ENCODE measurements around the gene CAPN14.
"Not testable (repeated sequence)": the region's sequence is repeated elsewhere in the genome, so short reads cannot be mapped to it uniquely, and the experiment has no call there.

The CAPN14 gene

DNA sequence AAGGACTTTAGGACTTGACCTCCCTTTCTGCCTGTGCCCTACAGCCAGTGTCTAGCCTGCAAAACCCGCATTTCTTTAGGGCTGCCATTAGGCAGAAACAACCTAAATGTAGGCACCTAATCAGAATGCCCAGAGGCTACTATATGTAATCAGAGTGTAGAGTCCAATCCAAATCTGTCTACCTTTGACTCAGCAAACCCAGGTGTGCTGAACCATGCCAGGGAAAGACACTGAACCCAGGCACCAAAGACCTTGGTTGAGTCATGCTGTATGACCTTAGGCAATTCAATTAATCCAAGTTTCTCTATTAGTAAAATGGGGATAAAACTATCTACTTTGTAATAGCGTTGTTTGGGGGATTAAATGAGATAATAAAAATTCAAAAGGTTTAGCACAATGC is 20.7 kb downstream of the CAPN14 start:
- DNase-seq (ENCODE audit: low spot score): no peak

DNA sequence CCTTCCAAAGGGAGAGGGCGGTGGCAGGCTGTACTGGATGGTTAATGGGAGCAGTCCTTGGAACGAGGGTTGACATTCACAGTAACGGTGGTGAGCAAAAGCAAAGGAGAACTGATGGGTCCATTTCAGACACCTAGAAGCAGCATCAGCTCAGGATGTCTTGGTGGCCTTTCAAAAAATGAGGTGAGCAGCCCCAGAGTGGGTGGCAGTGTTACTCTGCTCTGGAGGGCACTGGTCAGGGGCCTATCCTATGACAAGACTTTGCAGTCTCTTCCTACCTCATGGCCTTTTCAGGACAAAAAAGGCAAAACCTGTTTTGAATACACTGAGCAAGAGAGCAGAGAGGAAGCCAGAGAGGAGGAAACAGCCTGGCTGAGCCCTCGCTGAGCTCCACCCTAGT is 23.5 kb downstream of the CAPN14 start:
- DNase-seq (ENCODE audit: low spot score): no peak

DNA sequence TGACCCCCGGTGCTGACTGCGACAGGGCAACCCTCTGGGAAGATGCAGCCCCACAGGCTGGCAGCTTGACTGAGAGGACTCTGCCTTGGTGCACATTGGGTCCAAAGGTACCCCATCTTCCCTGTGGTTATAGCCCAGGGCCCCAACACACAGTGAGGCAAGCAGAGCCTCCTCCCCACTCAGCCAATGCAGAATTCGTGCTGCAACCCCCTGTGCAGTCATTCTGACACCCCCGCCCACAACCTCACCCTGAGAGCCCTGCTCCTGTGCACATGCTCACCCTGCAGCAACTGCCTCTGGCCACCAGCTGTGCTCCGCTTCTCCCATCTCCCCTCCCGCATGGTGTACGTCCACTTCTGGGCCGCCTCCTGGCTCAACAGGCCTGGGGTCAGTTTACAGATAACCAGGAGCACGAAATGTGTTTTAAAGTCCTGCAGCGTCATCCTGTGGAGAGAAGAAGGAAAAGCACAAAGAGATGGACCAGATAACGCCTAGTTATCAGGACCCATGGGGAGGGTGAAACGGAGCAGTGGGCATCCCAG is 24.4 kb downstream of the CAPN14 start:
- DNase-seq (ENCODE audit: low spot score): no peak

DNA sequence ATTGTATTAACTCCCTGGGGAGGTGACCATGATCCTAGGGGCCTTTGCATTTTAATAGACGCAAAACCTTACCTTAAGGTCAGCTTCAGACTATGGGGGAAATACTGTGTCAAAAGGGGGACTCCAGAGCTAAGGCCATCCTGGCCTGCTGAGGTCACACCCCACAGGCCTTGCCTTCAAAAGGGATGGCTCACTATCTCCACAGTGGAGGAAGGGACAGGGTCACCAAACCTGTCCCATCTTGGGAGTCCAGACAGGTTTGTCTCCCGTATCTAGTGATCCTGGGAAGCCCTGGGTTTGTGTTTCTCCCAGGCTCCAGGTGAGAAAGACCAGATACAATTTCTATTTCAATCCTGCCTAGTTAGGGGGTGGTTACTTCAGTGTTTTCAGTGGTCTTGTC is 24.9 kb downstream of the CAPN14 start:
- DNase-seq (ENCODE audit: low spot score): no peak

DNA sequence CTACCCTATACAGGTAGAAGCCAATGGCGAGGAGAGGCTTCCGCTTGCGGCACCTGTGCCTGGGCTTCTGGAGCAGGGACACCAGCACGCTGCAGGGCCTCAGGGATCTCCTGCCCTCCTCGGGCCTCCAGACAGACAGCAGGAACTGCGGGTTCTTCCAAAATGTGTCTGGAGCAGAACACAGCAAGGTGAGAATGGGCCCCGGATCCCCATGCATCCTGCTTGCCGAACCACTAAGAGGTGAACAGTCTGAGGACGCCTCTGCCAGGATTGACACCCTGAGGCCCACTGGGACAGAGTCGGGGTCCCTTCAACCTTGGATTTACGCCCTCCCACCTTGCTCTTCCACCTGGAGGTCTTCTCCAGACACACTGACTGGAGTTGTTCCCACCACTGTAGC is 25.4 kb downstream of the CAPN14 start:
- no peak for DNase-seq (ENCODE audit: low spot score)

DNA sequence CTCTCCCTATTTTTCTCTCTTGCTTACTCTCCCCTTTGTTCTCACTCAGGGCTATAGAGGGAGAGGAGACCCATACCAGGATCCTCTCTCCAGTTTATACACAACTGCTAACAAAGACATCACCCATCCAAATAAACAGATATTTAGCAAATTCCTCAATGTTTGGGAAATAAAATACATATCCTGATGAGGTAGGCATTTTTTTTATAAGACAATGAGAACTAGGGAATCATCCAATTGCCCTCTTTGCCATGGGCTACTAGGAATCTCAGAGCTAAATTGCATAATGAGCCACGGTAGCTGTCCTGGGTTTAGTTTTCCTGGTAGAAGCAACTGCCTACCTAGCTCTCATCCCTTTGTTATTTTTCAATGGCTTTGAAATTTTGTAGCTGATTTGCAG is 27.1 kb downstream of the CAPN14 start:
- no peak for DNase-seq (ENCODE audit: low spot score)

DNA sequence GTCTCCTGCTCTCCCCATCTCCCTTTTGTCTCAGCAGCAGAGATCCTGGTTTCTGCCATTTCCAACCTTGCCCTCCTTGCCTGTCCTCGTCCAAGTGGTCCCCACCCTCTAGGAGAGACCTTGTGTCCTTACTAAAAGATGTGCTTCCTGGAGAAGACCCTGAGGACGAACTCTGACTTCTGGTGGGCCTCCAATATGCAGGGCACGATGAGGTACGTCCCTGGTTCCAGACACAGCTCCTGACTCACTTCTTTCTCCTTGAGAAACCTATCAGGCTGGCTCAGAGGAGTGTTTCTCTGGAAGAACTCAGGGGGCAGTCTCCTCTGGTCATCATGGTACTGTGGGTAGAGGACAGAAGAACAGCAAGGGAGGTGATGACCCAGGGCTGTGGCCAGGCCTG is 28.2 kb downstream of the CAPN14 start:
- no peak for DNase-seq (ENCODE audit: low spot score)

DNA sequence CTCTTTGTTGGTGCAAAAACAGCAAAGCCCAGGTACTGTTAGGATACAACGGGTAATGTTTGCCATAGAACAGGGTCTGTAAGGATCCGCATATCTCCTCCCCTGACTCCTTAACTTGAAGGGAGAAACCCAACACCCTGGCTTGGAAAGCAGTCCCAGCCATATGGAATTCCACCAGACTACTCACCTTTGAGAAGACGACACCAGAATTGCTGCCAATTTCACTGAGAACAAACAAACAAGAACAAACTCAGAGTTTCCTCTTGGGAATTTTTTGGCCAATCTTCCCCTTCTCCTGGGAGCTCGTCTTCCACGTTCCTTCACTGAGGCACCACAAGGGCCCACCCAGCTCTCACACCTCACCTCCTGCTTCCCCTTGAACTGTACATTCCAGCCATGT is 29.2 kb downstream of the CAPN14 start:
- no peak for DNase-seq (ENCODE audit: low spot score)

DNA sequence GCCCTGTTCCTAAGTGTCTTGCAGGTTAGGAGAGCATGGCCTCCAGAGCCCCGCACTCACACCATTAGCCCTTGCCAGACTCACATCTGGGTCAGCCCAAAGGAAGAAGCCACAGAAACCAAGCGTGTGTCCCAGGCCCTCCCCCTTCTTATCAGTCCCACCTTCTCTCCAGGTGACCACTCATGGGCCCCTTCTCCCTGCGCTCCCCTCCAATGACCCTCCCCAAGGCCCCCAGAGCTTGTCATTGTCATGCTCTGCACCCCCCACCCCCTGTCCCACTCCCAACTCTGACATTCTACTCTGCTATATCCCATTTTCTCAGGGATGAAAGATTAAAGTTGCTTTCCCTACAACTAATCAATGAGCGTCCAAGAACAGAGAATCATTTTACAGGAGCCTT is 30.1 kb downstream of the CAPN14 start:
- no peak for DNase-seq (ENCODE audit: low spot score)

DNA sequence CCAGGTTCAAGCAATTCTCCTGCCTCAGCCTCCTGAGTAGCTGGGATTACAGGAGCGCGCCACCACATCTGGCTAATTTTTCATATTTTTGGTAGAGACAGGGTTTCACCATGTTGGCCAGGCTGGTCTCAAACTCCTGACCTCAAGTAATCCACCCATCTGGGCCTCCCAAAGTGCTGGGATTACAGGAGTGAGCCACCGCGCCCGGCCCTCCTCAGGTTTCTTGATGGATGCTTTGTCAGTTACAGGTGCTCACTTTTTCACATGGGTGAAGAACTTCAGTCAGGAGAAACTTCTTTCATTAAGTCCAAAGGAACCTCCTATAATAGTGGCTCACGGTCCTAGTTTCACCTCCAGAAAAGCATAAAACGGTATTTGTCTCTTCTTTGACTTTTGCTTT is 33.3 kb downstream of the CAPN14 start:
- not testable (repeated sequence) for DNase-seq (ENCODE audit: low spot score)

DNA sequence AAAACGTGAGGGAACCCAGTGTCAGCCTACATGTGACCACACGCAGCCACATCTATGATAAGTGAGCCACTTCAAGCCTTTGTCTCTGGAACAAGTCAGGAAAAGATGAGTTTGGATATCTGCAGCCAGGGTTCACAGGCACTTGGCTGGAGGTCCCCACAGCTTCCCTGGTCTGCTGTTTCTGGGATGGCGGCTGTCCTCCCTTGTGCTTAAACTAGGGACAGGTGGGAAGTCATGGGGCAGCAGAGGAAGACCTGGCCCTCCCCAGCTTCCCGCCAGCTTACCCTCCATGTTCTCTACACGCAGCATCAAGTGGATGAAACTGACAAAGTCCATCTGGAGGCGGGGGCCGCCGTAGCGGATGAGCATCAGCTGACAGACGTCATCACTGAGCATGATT is 40.6 kb downstream of the CAPN14 start:
- DNase-seq (ENCODE audit: low spot score): no peak

DNA sequence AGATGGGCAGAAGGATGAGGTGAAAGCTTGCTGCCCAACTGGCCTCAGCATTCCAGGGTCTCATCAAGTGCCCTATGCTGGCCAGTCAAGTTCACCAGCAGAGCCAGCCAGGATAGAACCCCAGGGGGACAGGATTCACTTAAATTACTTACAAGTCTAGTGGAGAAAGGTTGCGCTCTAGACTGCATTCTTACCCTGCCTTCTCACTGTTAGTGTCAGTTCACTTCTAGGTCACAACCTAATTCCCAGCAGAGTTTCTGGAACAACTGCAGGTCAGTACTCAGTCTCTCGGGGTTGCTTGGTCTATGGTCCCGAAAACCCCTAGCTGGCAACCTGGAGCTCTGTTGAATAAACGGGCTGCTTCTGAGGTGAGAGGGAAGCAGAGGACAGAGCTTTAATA is 46.2 kb downstream of the CAPN14 start:
- no peak for DNase-seq (ENCODE audit: low spot score)

DNA sequence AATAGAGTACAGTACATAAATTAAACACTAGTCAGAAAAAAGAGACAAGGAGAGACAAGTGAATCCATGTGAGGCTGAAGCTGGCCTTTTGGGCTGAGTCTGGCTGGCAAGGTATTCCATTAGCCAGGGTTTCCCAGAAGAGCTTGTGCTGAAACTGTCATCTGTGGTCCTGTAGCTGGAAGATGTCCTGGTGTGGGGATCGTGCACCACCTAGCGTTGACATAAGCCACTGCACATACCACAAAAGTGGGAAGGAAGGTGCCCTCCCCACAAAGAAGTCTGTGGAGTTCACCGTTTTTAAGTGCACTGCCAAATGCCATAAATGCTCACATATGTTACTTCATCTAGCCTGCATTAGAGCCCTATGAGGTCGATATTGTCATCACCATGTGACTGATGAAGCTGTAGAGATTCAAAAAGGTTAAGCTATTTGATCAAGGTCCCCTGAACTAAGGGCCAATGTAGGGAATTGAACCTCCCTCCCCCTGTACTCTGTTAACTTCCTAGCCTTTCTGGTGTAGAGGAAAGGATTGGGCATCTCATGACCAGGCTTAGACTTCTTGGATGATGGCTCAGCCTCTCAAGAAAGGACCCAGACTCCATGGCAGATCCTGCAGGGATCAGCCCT is 47.1 kb downstream of the CAPN14 start:
- DNase-seq (ENCODE audit: low spot score): peak; percentile 52

DNA sequence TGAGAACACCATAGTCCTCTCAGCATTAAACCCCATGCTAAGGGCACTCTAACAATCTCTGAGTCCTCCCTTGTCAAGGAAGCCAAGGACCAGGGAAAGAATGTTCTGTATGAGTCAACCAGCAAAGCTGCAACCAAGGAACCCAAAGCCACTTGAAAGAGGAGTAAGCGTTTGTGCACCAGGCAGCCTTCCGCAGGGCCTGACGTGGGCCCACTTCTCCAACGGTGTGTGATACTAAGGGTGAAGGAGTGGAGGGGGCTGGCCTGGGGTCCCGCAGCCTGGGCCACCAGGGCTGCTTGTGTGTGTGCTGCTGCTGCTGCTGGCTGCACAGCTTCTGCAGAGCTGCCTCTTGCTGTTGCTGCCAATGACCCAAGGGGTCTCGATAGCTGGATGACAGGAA is 49.0 kb downstream of the CAPN14 start:
- no peak for DNase-seq (ENCODE audit: low spot score)

DNA sequence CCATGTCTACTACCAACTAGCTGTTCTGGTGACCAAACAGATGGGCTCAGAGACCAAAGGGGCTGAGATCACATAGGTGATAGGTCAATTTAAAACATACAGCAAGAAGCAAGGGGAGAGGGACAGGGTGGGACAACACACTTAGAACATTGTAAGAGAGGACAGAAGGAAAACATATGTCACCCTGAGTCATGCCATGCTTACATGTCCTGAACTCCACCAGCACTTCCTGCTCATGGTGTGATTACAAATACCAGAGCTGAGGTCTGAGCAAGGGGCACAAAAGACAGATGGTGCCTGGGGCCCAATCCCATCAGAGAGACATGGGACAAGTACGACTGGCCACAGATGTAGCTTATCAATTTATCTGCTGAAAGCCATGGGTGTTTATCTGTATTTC is 50.4 kb downstream of the CAPN14 start:
- no peak for DNase-seq (ENCODE audit: low spot score)

DNA sequence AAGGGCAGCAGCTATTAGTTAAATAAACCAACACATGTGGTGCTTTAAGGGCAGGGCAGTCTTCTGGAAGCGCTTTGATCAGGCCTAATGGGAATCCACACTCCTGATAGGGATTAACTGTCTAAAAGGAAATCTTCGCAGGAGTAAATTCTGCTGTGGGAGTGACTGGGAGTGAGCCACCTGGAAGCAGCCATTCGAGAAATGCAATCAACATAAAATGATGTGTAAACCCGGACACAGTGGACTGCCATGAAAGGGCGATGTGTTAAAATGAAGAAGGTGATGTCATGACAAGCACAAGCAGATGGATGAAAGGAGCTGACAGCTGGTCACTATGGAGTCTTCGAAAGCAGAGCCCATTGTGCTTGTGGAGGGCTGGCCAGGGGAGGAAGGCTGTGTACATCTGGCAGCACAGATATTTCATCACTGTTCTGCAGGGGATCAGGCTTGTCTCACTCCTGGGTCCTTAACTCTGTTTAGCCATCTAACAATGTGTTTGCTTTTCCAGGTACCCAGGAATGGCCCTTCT is 54.2 kb downstream of the CAPN14 start:
- DNase-seq (ENCODE audit: low spot score): no peak

DNA sequence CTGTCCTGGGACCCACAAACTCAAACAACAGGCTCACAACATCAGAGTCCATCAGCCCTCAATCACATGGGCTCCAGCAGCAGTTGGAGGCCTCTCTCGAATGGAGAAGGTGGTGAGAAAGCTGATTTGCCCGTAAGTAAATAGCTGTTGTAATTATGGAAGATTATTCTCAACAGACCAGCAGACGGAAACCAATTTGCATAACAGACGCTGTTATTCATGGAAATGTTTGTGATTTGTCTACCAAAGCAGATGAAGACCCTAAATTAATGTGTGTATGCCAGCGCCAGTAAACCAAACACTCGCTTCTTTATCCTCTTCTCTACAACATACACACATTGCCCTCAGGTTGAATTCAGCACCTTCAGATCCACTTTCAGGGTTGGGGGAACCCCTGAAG is 55.7 kb downstream of the CAPN14 start:
- DNase-seq (ENCODE audit: low spot score): no peak

DNA sequence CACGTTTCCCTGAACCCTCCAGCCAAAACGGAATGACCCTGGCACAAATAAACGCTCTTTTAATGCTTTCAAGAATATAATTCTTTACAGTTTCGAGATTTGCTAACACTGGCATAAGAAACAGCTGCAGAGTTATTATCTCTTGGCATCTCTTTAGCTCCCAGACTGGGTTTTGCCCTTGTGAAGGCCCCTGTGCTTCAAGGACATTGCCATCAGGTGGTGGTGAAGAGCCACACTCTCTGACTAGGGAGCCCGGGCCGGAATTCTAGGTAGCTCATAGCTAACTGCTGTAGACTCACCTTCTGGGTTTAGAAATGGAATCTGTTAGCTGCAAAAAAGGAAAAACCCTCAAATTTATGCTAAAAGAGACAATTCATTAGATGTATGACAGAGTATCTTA is 65.8 kb downstream of the CAPN14 start:
- no peak for DNase-seq (ENCODE audit: low spot score)

DNA sequence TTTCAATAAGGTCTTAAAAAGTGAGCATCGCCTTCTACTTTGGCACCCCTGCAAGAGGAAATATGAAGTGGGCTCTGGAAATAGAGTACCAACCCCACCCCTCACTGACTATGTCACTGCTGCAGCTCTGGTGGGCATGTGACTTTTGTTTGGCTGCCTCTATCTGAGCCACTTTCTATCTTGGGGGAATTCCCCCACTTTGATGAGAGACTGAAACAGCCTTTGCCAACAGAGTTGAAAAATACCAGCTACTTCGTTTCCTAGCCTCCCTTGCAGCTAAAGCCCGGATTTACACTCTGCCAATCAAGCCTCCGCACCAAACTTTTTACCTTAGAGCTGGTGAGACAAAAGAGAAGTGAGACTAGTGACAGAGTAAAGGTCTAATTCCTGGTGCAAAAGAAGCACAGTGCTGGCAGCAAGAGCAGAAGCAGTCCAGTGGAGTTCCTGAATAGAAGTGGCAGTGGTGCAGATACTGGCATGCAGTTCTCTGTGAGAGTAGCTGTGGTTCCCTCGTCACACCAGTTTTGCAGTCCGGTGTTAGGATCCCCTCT is 67.1 kb downstream of the CAPN14 start:
- DNase-seq (ENCODE audit: low spot score): no peak

DNA sequence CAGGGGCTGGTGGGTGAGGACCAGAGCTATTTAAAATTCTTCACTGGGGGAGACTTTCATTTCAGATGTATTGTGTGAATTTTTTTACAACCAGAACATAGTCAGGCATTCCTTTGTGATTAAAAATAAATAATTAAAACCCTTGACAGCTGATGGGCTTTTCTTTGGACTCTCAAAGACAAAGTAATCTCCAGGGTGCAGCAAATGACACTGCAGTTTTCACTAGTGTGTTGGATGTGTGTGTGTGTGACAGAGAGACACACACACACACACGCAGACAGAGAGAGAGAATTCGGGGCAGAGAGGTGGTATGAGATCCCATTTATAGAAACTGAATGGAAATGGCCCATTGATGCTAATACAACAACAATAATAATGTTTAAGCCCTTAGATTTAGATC is 68.8 kb downstream of the CAPN14 start:
- no peak for DNase-seq (ENCODE audit: low spot score)

DNA sequence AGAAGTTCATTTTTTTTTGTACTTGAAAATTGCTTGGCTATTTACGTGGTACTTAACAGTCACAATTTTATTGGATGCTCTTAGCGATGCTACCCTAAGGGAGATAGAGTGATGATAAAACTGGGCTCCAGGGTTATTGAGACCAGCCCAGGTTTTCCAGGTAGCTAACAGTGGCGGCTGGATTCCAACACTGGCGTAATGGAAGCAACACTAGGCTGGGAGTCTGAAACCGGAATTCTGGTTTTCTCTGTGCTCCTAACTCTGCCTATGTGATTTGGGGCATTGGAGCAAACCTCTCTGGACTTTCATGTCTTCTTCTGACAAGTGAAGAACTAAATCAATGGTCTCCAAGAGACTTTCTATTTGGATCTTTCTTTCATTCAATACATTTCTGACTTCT is 69.7 kb downstream of the CAPN14 start:
- no peak for DNase-seq (ENCODE audit: low spot score)

DNA sequence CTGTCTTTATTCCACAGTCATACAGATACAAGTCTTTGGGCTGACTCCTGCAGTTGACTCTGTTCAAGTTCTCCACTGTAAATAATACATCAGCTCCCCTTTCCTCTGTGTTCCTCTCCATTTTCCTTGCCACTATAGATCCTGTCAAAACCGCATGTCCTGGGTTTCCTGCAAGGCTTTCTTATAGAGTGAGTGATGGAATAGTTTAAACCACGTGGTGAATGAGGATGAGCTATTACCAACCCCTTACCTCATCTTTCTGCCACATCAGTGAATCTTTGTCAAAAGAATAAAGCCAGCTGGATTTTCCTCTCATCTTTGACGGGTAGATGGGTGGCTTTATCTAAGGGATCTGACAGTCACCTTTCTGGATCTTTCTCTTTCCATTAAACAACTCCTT is 75.2 kb downstream of the CAPN14 start:
- no peak for DNase-seq (ENCODE audit: low spot score)

DNA sequence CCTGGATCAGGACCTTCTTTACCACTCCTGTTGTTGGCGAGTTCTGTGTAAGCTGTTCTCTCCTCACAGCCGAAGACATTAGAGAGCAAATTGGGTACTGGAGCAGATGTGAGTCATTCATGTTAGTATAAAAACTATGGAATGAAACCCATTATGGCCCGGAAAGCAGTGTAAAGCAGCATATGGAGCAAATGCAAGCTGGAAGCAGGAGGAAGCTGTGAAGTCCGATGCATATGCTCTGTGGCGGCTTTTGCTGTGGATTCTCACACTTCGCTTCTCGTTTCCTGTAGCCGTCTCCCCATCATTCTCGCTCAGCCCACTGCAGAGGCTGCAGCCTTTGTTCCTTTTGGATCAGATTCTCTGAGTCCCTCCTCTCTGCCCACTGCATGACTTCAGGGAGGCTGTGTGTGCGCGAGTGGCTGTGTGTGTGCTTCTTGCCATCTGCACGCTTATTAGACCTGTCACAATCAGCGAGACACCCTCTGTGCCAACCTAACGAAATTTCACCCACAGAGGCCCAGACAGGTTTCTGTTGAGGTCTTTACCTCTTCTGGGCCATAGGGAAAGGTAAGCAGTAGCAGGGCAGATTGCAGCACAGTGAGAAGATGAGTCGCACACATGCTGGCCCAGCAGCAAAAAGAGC is 75.8 kb downstream of the CAPN14 start:
- no peak for DNase-seq (ENCODE audit: low spot score)

DNA sequence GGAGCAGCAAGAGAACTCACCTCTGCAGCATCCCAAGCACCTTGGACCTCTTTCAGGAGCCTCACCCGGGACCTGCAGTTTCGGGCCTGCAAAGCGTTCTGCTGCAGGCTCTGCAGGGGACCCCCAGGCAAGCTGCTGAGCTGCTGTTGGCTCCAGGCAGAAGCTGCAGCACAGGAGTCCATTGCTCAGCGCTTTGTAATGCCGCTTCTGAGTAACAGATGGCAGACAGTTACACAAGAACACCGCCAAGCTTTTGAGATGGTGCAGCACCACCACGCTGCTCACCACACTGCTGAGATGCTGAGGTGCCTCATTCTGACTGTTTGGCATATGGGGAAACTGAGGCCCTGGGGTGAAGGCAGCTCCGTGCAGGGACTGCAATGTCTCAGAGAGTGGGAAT is 77.2 kb downstream of the CAPN14 start:
- DNase-seq (ENCODE audit: low spot score): no peak
